GM19025 (cell line): ENCODE data around the gene GNG4.

Experiments used
- ATAC-seq: cut with Tn5 transposase; IDR thresholded peaks from one replicate; pipeline ENCODE4 v1.9.1; 2021; ENCODE audit warnings: mild to moderate bottlenecking, low read depth, moderate library complexity; ENCODE audit not compliant: unreplicated experiment

Gene GNG4

GRCh38 chr1:235649368-235650163 lies at the start of gene GNG4:
GNG4 (minus strand) TSS chr1:235649784; CDS start chr1:235583838, 65,946 bp downstream.
- peak; percentile 41 for ATAC-seq

- no peak for ATAC-seq
These were observed 47.9 kb upstream of the GNG4 start for GRCh38 chr1:235697508-235697907.

- no peak for ATAC-seq
These were observed 39.8 kb upstream of the GNG4 start for GRCh38 chr1:235689356-235689755.

- no peak for ATAC-seq
These were observed 38.5 kb upstream of the GNG4 start for GRCh38 chr1:235688096-235688495.

- ATAC-seq: no peak
These were observed 34.1 kb upstream of the GNG4 start for GRCh38 chr1:235683653-235684052.

GRCh38 chr1:235682216-235682615 lies 32.6 kb upstream of the GNG4 start:
- ATAC-seq: no peak

GRCh38 chr1:235679644-235680043 lies 30.1 kb upstream of the GNG4 start:
- no peak for ATAC-seq

GRCh38 chr1:235679005-235679404 lies 29.4 kb upstream of the GNG4 start:
- ATAC-seq: no peak

- no peak for ATAC-seq
These were observed 25.7 kb upstream of the GNG4 start for GRCh38 chr1:235675152-235675890.

GRCh38 chr1:235673981-235674380 lies 24.4 kb upstream of the GNG4 start:
- no peak for ATAC-seq

- no peak for ATAC-seq
These were observed 22.4 kb upstream of the GNG4 start for GRCh38 chr1:235671992-235672391.

GRCh38 chr1:235670157-235670776 lies 20.7 kb upstream of the GNG4 start:
- ATAC-seq: no peak

GRCh38 chr1:235669277-235669676 lies 19.7 kb upstream of the GNG4 start:
- no peak for ATAC-seq

GRCh38 chr1:235663628-235664027 lies 14.0 kb upstream of the GNG4 start:
- ATAC-seq: no peak

- ATAC-seq: no peak
These were observed 12.0 kb upstream of the GNG4 start for GRCh38 chr1:235661568-235661967.

GRCh38 chr1:235659186-235659771 lies 9.7 kb upstream of the GNG4 start:
- ATAC-seq: no peak

GRCh38 chr1:235657747-235658526 lies 8.4 kb upstream of the GNG4 start:
- ATAC-seq: no peak

- no peak for ATAC-seq
These were observed 7.7 kb upstream of the GNG4 start for GRCh38 chr1:235657269-235657668.

GRCh38 chr1:235652364-235652763 lies 2.8 kb upstream of the GNG4 start:
- ATAC-seq: no peak

GRCh38 chr1:235651170-235651806 lies 1.7 kb upstream of the GNG4 start:
- ATAC-seq: no peak
